GM15510 (cell line): ENCODE results near the gene LRRC25.

Experiments used
- POLR2A ChIP-seq: IDR thresholded peaks from 3 replicates; pipeline ENCODE4 v1.6.1; 2011; ENCODE audit warnings: borderline replicate concordance; ENCODE audit not compliant: insufficient read length; ENCODE audit errors: extremely low read depth

LRRC25 gene

DNA sequence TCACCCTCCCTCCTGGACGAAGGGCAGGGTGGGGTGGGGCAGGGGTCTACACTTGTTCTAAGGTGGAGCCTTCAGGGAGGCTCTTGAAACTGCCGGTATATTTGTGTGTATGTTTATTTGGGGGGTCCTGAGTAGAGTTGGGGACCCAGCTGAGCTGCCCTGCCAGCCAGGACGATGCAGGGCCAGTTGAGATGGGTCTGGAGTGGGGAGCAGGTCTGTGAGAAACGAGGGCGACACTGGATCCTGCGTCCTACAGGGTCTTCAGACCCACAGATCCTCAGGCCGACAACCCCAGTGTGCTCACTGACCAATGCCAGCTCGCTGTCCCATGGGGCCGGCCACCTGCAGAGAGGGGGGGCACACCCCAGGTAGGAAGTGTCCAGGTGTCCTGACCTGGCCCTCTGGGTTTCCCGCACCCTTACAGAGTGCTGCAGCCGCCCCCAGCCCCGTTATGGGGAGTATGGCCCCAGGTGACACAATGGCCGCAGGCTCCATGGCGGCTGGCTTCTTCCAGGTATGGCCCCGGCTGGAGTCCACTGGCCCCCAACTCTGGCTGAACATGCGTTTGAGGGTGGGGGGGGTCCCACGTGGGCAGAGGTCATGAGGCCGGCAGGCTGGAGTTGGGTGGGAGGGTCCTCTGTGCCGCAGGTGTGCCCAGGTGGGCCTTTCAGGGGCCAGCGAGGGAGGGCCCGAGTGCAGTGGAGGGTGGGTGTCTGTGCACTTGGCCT is 33.2 kb upstream of the LRRC25 start:
- no peak for TF ChIP-seq POLR2A

GRCh38 chr19:18429717-18430416 is 32.4 kb upstream of the LRRC25 start:
- TF ChIP-seq POLR2A: no peak

DNA sequence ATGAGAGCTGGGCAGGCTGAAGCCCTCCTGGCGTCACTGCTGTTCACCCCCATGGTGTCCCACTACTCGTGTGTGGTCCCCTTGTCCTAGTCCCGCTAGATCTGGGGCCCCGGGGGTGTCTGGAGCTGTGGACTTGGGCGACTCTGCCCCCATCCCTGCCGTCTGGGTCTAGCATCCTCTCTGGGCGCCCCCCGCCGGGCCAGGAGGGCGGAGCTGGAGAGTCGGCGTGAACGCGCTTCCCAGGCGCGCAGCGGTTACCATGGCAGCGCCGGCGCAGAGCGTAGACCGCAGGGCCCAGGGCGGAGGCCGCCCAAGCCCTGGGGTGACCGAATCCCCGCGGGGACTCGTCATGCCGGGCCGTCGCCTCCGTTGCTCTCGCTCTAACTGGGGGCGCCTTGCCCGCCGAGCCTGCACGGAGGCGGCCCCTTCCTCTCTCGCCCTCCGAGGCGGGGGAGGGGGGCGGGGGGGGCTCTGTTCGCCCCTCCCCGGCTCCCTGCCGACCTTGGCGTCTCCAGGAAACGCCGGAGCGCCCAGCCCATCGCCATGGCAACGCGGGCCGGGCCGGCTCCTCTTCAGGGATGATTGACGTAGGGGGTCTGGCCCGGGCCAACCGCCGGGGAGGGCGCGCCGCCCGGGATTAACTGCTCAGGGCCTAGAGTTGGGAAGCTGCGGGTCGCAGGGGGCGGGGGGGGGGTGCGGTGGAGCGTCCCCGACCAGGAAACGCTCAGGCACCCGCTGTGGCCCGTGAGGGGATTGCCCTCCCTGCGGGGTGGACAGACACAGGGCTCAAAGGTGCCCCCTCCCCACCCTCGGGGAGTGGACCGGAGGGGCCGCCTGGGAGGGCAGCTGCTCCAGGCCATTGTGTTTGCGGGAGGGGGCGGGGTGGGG is 31.6 kb upstream of the LRRC25 start:
- TF ChIP-seq POLR2A: no peak

- no peak for TF ChIP-seq POLR2A
Observed at GRCh38 chr19:18428173-18428786, 30.9 kb upstream of the LRRC25 start.

DNA sequence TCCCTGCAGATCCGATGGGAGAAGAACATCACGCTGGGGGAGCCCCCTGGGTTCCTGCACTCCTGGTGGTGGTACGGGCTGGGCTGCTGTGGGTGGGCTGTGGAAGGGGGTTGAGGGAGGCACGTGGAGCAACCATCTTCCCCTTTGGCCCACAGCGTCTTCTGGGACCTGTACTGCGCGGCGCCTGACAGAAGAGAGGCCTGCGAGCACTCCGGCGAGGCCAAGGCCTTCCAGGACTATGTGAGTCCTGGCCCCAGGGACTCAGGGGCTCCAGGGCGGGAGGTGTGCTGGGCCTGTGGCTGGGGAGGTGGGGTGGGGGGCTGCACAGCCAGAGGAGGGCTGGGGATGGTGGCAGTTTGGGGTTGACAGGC is 30.3 kb upstream of the LRRC25 start:
- no peak for TF ChIP-seq POLR2A

GRCh38 chr19:18427080-18427742 is 29.8 kb upstream of the LRRC25 start:
- no peak for TF ChIP-seq POLR2A

DNA sequence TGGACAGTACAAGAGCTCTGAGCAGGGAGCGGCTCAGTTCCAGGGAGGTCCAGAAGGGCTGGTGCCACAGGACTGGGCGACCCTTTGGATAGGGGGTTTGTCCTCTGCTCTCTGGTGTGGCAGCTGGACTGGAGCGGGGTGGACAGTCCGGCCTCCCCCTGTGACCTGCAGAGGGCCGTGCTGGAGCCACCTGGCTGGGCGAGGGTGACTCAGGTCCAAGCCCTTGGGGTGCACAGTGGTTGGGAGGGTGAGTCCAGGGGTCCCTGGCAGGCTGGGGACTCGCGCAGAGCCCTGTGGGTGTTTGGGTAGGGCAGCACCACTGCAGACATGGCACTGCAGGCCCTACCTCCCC is 29.0 kb upstream of the LRRC25 start:
- no peak for TF ChIP-seq POLR2A

DNA sequence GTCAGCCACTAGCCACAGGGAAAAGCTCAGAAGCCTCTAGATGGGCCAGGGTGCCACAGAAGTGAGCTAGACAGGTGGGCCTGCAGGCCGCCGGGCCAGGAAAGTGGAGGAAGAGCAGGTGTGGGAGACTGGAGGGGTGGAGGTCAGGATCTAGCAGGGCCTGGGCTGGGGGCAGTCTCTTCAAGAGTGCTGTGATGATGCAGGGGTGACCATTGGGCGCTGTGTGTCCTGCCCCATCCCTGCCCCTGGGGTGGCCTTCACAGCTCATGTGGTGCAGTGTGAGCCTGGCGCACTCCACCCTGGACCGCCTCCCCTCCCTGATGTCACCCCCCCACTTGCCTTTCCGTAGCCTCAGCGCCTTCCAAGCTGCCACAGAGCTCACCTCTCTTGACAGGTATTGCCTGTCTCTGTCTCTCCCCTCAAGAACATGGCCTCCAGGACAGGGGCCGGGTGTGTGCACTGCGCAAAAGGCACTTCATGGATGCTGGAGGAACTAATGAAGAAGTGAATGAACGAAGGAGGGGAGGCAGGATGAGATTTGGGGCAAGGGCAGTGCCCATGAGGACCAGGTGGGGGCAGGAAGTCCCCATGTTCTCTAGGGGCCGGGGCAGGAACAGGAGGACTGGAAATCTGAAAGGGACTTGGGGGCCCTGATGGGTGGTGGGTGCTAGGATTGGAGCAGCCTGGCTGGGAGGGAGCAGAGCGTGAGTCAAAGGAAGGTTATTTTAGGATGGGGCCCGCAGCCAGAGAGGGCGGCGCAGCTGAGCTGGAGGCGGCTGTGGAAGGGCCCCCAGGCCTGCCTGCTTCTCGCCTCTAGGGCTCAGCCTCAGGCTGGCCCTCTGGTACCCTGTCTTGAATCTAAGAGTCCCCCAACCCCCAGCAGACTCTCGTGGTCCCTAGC is 28.3 kb upstream of the LRRC25 start:
- TF ChIP-seq POLR2A: no peak

- TF ChIP-seq POLR2A: no peak
Observed at GRCh38 chr19:18424890-18425514, 27.6 kb upstream of the LRRC25 start.

- TF ChIP-seq POLR2A: no peak
Observed at GRCh38 chr19:18424122-18424889, 26.9 kb upstream of the LRRC25 start.

GRCh38 chr19:18423258-18424020 is 26.0 kb upstream of the LRRC25 start:
- TF ChIP-seq POLR2A: no peak
